ENCODE measurements around the gene UBQLN4. TPM values are rescaled to one million over a fixed set of nuclear protein-coding genes. Genes with fewer than 3 reads are reported as not detected.
"Not testable (repeated sequence)": the region's sequence is repeated elsewhere in the genome, so short reads cannot be mapped to it uniquely, and the experiment has no call there.

UBQLN4 gene
- total RNA-seq, 1 donor from 2014 or later, result 29.1 TPM

GRCh38 chr1:156081180-156081916 is 27.8 kb upstream of the UBQLN4 start:
- DNase-seq, result peak; percentile 50

GRCh38 chr1:156080863-156081179 is 27.2 kb upstream of the UBQLN4 start:
- no peak for DNase-seq

GRCh38 chr1:156080241-156080862 is 26.8 kb upstream of the UBQLN4 start:
- peak; percentile 48 for DNase-seq

- no peak for DNase-seq
Observed at GRCh38 chr1:156079762-156080161, 26.2 kb upstream of the UBQLN4 start.

- DNase-seq, result no peak
Observed at GRCh38 chr1:156078728-156079127, 25.1 kb upstream of the UBQLN4 start.

GRCh38 chr1:156077430-156077760 is 23.8 kb upstream of the UBQLN4 start:
- DNase-seq, result no peak

GRCh38 chr1:156076609-156077429 is 23.2 kb upstream of the UBQLN4 start:
- DNase-seq, result no peak

GRCh38 chr1:156075775-156076204 is 22.2 kb upstream of the UBQLN4 start:
- no peak for DNase-seq

- DNase-seq, result no peak
Observed at GRCh38 chr1:156075162-156075561, 21.6 kb upstream of the UBQLN4 start.

- DNase-seq, result no peak
Observed at GRCh38 chr1:156074661-156075060, 21.1 kb upstream of the UBQLN4 start.

GRCh38 chr1:156073740-156074139 is 20.1 kb upstream of the UBQLN4 start:
- DNase-seq, result no peak

- DNase-seq, result no peak
Observed at GRCh38 chr1:156073110-156073687, 19.6 kb upstream of the UBQLN4 start.

GRCh38 chr1:156072251-156072650 is 18.7 kb upstream of the UBQLN4 start:
- no peak for DNase-seq

GRCh38 chr1:156071332-156071816 is 17.8 kb upstream of the UBQLN4 start:
- not testable (repeated sequence) for DNase-seq

GRCh38 chr1:156070548-156070947 is 16.9 kb upstream of the UBQLN4 start:
- DNase-seq, result peak; percentile 80

- DNase-seq, result no peak
Observed at GRCh38 chr1:156069490-156070455, 16.2 kb upstream of the UBQLN4 start.

GRCh38 chr1:156067262-156067661 is 13.7 kb upstream of the UBQLN4 start:
- DNase-seq, result no peak

GRCh38 chr1:156065871-156066270 is 12.3 kb upstream of the UBQLN4 start:
- no peak for DNase-seq

- DNase-seq, result no peak
Observed at GRCh38 chr1:156065212-156065611, 11.6 kb upstream of the UBQLN4 start.

GRCh38 chr1:156064615-156065014 is 11.0 kb upstream of the UBQLN4 start:
- no peak for DNase-seq

- DNase-seq, result no peak
Observed at GRCh38 chr1:156063997-156064285, 10.3 kb upstream of the UBQLN4 start.

- DNase-seq, result no peak
Observed at GRCh38 chr1:156062189-156062588, 8.6 kb upstream of the UBQLN4 start.

All from tongue (tissue), 2 donors.